GM21528 (cell line): ENCODE measurements around the gene TSBP1.

Experiments
- ATAC-seq: cut with Tn5 transposase; IDR thresholded peaks from one replicate; pipeline ENCODE4 v1.9.1; 2021; ENCODE audit warnings: mild to moderate bottlenecking, moderate library complexity; ENCODE audit not compliant: unreplicated experiment, low FRiP score

Gene TSBP1

GRCh38 chr6:32371803-32372202 is at the start of gene TSBP1:
Gene TSBP1, minus strand, starts transcription at chr6:32371903. Its CDS starts 197 bp downstream, at chr6:32371706.
- ATAC-seq: no peak

GRCh38 chr6:32416036-32416435 is 44.3 kb upstream of the TSBP1 start:
- no peak for ATAC-seq

- no peak for ATAC-seq
These were observed 43.9 kb upstream of the TSBP1 start for GRCh38 chr6:32415521-32416019.

GRCh38 chr6:32413427-32414047 is 41.8 kb upstream of the TSBP1 start:
- no peak for ATAC-seq

- no peak for ATAC-seq
These were observed 40.0 kb upstream of the TSBP1 start for GRCh38 chr6:32411566-32412327.

GRCh38 chr6:32410906-32411305 is 39.2 kb upstream of the TSBP1 start:
- no peak for ATAC-seq

GRCh38 chr6:32406857-32407256 is 35.2 kb upstream of the TSBP1 start, which contains the start of gene BTNL2:
Gene BTNL2, minus strand, starts transcription at chr6:32407181. Its CDS starts 58 bp downstream, at chr6:32407123.
- ATAC-seq: no peak

- no peak for ATAC-seq
These were observed 34.5 kb upstream of the TSBP1 start for GRCh38 chr6:32406197-32406596.

GRCh38 chr6:32405656-32406055 is 34.0 kb upstream of the TSBP1 start:
- no peak for ATAC-seq

GRCh38 chr6:32402812-32403211 is 31.1 kb upstream of the TSBP1 start:
- ATAC-seq: no peak

- no peak for ATAC-seq
These were observed 29.7 kb upstream of the TSBP1 start for GRCh38 chr6:32401284-32401963.

- peak; percentile 75 for ATAC-seq
These were observed 25.7 kb upstream of the TSBP1 start for GRCh38 chr6:32397252-32397920.

- no peak for ATAC-seq
These were observed 24.3 kb upstream of the TSBP1 start for GRCh38 chr6:32396028-32396427.

- ATAC-seq: no peak
These were observed 22.1 kb upstream of the TSBP1 start for GRCh38 chr6:32393665-32394420.

GRCh38 chr6:32391505-32391904 is 19.8 kb upstream of the TSBP1 start:
- ATAC-seq: no peak

- no peak for ATAC-seq
These were observed 16.1 kb upstream of the TSBP1 start for GRCh38 chr6:32387589-32388340.

GRCh38 chr6:32386040-32386439 is 14.3 kb upstream of the TSBP1 start:
- ATAC-seq: no peak

- no peak for ATAC-seq
These were observed 11.2 kb upstream of the TSBP1 start for GRCh38 chr6:32382757-32383420.

- no peak for ATAC-seq
These were observed 7.8 kb upstream of the TSBP1 start for GRCh38 chr6:32379545-32379944.
